ENCODE measurements around the gene FERMT1. TPM values are rescaled to one million over a fixed set of nuclear protein-coding genes. Genes with fewer than 3 reads are reported as not detected.
A peak's percentile ranks its signal among the peaks of the same experiment; 100 is the strongest.

FERMT1 gene
- total and polyA plus RNA-seq, 11 donors = 0.06 to 2.4 (median 1.1) TPM; not detected in 1

DNA sequence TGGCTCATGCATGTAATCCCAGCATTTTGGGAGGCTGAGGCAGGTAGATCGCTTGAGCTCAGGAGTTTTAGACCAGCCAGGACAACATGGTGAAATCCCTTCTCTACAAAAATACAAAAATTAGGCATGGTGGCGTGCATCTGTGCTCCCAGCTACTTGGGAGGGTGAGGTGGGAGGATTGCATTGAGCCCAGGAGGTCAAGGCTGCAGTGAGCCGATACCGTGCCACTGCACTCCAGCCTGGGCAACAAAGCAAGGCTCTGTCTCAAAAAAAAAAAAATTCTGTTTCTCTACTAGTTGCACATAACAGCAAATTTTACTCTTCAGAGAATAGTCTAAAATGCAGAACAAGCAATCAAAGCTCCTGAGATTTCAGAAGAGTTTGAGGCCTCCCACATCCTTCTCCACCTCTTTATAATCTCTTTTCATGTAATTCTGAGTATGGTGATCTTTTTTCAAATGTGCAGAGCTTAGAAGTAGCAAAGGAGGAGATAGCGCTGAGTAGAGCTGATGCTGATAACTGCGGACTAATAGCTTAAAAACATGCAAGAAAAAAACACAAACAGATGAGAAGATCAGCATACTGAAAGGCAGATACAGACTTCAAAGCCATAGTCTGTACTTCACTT is 92.3 kb downstream of the FERMT1 start:
- WGBS, 4 donors = 68 to 71% (median 69%) methylated on average over 6 of the region's 6 CpGs
- H3K4me1 ChIP-seq = peaks cover 0 to 62% (median 16%) of the 10 kb centered on the region in 12 donors
- peak overlapping the region in 2 of 12 donors; percentile 11 to 23 for H3K27ac ChIP-seq
- DNase-seq = no peak
- no peak for ATAC-seq
- H3K4me3 ChIP-seq = no peak overlapping the region
- no peaks in the 10 kb centered on the region for H3K27me3 ChIP-seq
- TF ChIP-seq POLR2A (IDR thresholded peaks at IDR 0.05) = no peak
- TF ChIP-seq, protein P1, sequence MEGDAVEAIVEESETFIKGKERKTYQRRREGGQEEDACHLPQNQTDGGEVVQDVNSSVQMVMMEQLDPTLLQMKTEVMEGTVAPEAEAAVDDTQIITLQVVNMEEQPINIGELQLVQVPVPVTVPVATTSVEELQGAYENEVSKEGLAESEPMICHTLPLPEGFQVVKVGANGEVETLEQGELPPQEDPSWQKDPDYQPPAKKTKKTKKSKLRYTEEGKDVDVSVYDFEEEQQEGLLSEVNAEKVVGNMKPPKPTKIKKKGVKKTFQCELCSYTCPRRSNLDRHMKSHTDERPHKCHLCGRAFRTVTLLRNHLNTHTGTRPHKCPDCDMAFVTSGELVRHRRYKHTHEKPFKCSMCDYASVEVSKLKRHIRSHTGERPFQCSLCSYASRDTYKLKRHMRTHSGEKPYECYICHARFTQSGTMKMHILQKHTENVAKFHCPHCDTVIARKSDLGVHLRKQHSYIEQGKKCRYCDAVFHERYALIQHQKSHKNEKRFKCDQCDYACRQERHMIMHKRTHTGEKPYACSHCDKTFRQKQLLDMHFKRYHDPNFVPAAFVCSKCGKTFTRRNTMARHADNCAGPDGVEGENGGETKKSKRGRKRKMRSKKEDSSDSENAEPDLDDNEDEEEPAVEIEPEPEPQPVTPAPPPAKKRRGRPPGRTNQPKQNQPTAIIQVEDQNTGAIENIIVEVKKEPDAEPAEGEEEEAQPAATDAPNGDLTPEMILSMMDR (IDR thresholded peaks at IDR 0.05) = no peak
- intact Hi-C loops (cut with DNase I) = no loop called here
- H3K9me3 ChIP-seq = peaks cover 0 to 1% (median 0%) of the 10 kb centered on the region in 12 donors
- H3K36me3 ChIP-seq = peaks cover 0 to 48% (median 32%) of the 10 kb centered on the region in 9 donors

DNA sequence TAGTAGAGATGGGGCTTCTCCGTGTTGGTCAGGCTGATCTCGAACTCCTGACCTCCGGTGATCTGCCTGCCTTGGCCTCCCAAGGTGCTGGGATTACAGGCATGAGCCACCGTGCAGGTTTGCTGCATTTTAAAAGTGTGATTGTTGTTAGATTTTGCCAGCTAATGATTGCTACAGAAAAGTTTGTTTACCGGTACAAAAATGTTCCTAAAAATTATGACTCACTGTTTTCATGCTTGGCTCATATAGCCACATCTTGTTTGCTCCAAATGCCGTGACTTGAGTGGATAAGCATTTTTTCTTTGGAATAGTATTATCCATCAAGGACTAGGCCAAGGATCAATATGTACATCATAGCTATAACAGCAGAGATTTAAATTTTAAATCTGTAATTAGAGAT is 93.3 kb downstream of the FERMT1 start:
- H3K36me3 ChIP-seq = peaks cover 0 to 46% (median 29%) of the 10 kb centered on the region in 9 donors

DNA sequence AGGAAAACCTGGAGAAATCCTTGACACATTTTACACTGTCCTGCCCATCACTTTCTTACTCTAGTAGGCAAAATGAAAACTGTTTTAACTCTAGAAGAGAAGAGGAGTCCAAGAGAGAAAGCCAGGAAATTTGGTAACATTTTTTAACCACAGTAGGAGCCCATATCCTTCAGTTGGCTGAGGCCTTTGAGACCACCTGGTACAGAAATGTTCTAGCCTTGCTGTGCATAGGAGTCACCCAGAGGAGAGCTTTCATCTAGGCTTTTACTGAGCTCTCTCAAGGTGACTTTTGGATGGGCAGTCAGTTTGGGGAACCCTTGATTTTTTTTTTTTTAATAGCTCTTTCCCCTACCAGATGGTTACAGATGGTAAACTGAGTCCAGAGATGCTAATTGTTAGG is 94.0 kb downstream of the FERMT1 start:
- H3K36me3 ChIP-seq = peaks cover 0 to 46% (median 29%) of the 10 kb centered on the region in 9 donors
- no peak overlapping the region for H3K27ac ChIP-seq
- H3K27me3 ChIP-seq = no peaks in the 10 kb centered on the region
- H3K9me3 ChIP-seq = peaks cover 0 to 12% (median 4%) of the 10 kb centered on the region in 12 donors
- TF ChIP-seq, protein P1 (IDR thresholded peaks at IDR 0.05) = no peak
- H3K4me3 ChIP-seq = no peak overlapping the region
- H3K4me1 ChIP-seq = peaks cover 0 to 47% (median 14%) of the 10 kb centered on the region in 12 donors
- DNase-seq (no peak), ATAC-seq (peak in 1 of 4 donors; percentile 23)
- intact Hi-C loops (cut with DNase I) = no loop called here

More for the DNA sequence above, 93.3 kb downstream of the FERMT1 start:
- Histone ChIP-seq H3K4me3 (no peak overlapping the region), H3K27me3 (no peaks in the 10 kb centered on the region), H3K27ac (no peak overlapping the region), H3K4me1 (peaks cover 0 to 53% (median 16%) of the 10 kb centered on the region in 12 donors), H3K9me3 (peaks cover 0 to 11% (median 4%) of the 10 kb centered on the region in 12 donors)
- DNase-seq = no peak
- 71 to 77% (median 73%) methylated on average over 6 of the region's 6 CpGs for WGBS, 4 donors
- intact Hi-C loops (cut with DNase I) = no loop called here
- ATAC-seq = no peak
- TF ChIP-seq, protein P1 (IDR thresholded peaks at IDR 0.05) = no peak
- TF ChIP-seq POLR2A (IDR thresholded peaks at IDR 0.05) = no peak

DNA sequence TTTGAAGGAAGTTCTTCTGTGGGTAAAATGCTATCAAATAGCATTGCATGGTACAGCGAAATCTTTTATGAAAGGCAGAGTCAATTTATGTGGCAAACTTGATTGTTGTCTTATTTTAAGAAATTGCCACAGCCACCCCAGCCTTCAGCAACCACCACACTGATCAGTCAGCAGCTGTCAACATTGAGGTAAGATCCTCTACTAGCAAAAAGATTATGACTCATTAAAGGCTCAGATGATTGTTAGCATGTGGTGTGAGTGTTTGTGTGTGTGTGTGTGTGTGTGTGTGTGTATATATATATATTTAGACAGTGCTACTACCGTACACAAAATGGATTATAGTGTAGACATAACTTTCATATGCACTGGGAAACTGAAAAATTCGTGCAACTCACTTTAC is 96.8 kb downstream of the FERMT1 start:
- 73 to 85% (median 83%) methylated on average over 3 of the region's 3 CpGs for WGBS, 4 donors
- no peak for TF ChIP-seq POLR2A (IDR thresholded peaks at IDR 0.05)
- TF ChIP-seq, protein P1 (IDR thresholded peaks at IDR 0.05) = no peak
- DNase-seq (no peak), ATAC-seq (peak in 3 of 4 donors; percentile 54 to 66 (median 59))
- Histone ChIP-seq H3K4me1 (peaks cover 0 to 26% (median 9%) of the 10 kb centered on the region in 12 donors), H3K27ac (no peak overlapping the region), H3K9me3 (peaks cover 0 to 12% (median 4%) of the 10 kb centered on the region in 12 donors), H3K36me3 (peaks cover 0 to 44% (median 28%) of the 10 kb centered on the region in 9 donors), H3K4me3 (no peak overlapping the region), H3K27me3 (no peaks in the 10 kb centered on the region)
- intact Hi-C loops (cut with DNase I) = no loop called here

Other genes with a start within 250 kb of the FERMT1 start
- 1 to 10 TPM in 8 of 9 donors, under 1 TPM in 1; 0.79 to 9.1 (median 4.5) TPM for gene CHGB, start 211.5 kb downstream of the FERMT1 start, total RNA-seq
- 1 to 10 TPM; 1.9 to 2.1 TPM for gene CHGB, start 211.5 kb downstream of the FERMT1 start, polyA plus RNA-seq
- gene TRMT6, start 172.5 kb downstream of the FERMT1 start, total RNA-seq = 10 to 100 TPM in 4 of 9 donors, 1 to 10 TPM in 5; 5.8 to 12.0 (median 9.8) TPM
- 10 to 100 TPM in 1 of 2 donors, 1 to 10 TPM in 1; 4.8 to 18.2 TPM for gene TRMT6, start 172.5 kb downstream of the FERMT1 start, polyA plus RNA-seq
- gene MCM8, start 172.4 kb downstream of the FERMT1 start, total RNA-seq = 1 to 10 TPM; 3.5 to 8.7 (median 6.6) TPM
- gene MCM8, start 172.4 kb downstream of the FERMT1 start, polyA plus RNA-seq = 1 to 10 TPM; 1.8 to 4.9 TPM
- gene CRLS1, start 116.9 kb downstream of the FERMT1 start, total RNA-seq = 100 to 1,000 TPM in 2 of 9 donors, 10 to 100 TPM in 7; 44.4 to 106 (median 91.3) TPM
- 100 to 1,000 TPM in 1 of 2 donors, 10 to 100 TPM in 1; 66.6 to 119 TPM for gene CRLS1, start 116.9 kb downstream of the FERMT1 start, polyA plus RNA-seq
- gene LRRN4, start 69.0 kb downstream of the FERMT1 start, total RNA-seq = 10 to 100 TPM in 1 of 9 donors, under 1 TPM in 6, not detected in 2; 0.12 to 18.7 (median 0.17) TPM
- gene LRRN4, start 69.0 kb downstream of the FERMT1 start, polyA plus RNA-seq = not detected